ENCODE results near the gene SLC16A5.

Gene SLC16A5

GRCh38 chr17:75084039-75084660 is 3.6 kb upstream of the SLC16A5 start:
- DNase-seq = no peak
- ChIA-PET CTCF (interaction anchor here (1.0 to 2.3 kb wide), 7 partner anchors 8 to 122 kb away, joined by 3 to 10 read pairs (median 3); partner anchors contain the start of gene NT5C), POLR2A (no interaction called here)
- Histone ChIP-seq H3K9me3 (ENCODE audit: control extremely low read depth in 1 of 5, control insufficient read depth in 4 of 5, insufficient read depth in 2 of 5, low read depth in 1 of 5, low read length in 4 of 5) (no peaks in the 10 kb centered on the region), H3K27me3 (replicated peaks in 2 of 5; ENCODE audit: control insufficient read depth in 4 of 5, insufficient read depth in 5 of 5, low read length in 4 of 5) (no peaks in the 10 kb centered on the region), H3K36me3 (ENCODE audit: control insufficient read depth in 4 of 4, insufficient read depth in 4 of 4, low read length in 3 of 4) (no peaks in the 10 kb centered on the region), H3K4me3 (ENCODE audit: control insufficient read depth in 1 of 7, extremely low read depth in 1 of 7, insufficient read depth in 4 of 7, low read depth in 2 of 7, low read length in 6 of 7) (no peak overlapping the region), H3K4me1 (ENCODE audit: control extremely low read depth in 1 of 4, control insufficient read depth in 4 of 4, insufficient read depth in 4 of 4, low read length in 3 of 4) (peaks cover 0 to 27% (median 17%) of the 10 kb centered on the region in 4 experiments), H3K27ac (ENCODE audit: insufficient read depth in 1 of 2, low read depth in 1 of 2, low read length in 2 of 2, poor library complexity in 1 of 2, severe bottlenecking in 2 of 2) (no peak overlapping the region)
- 74% methylated on average over 10 of the region's 14 CpGs for WGBS (ENCODE audit: insufficient coverage)

- ChIA-PET POLR2A (interaction anchor here (2.4 kb wide), 1 partner anchor 9 kb away, joined by 7 read pairs; no protein-coding TSS in a partner anchor), CTCF (interaction anchor here (1.1 to 4.4 kb wide), 5 partner anchors 10 to 87 kb away, joined by 3 to 29 read pairs (median 5); no protein-coding TSS in a partner anchor)
- Histone ChIP-seq H3K4me3 (ENCODE audit: control insufficient read depth in 1 of 7, extremely low read depth in 1 of 7, insufficient read depth in 4 of 7, low read depth in 2 of 7, low read length in 6 of 7) (no peak overlapping the region), H3K4me1 (ENCODE audit: control extremely low read depth in 1 of 4, control insufficient read depth in 4 of 4, insufficient read depth in 4 of 4, low read length in 3 of 4) (peaks cover 0 to 45% (median 26%) of the 10 kb centered on the region in 4 experiments), H3K27ac (ENCODE audit: insufficient read depth in 1 of 2, low read depth in 1 of 2, low read length in 2 of 2, poor library complexity in 1 of 2, severe bottlenecking in 2 of 2) (no peak overlapping the region), H3K36me3 (ENCODE audit: control insufficient read depth in 4 of 4, insufficient read depth in 4 of 4, low read length in 3 of 4) (no peaks in the 10 kb centered on the region), H3K27me3 (replicated peaks in 2 of 5; ENCODE audit: control insufficient read depth in 4 of 5, insufficient read depth in 5 of 5, low read length in 4 of 5) (no peaks in the 10 kb centered on the region), H3K9me3 (ENCODE audit: control extremely low read depth in 1 of 5, control insufficient read depth in 4 of 5, insufficient read depth in 2 of 5, low read depth in 1 of 5, low read length in 4 of 5) (no peaks in the 10 kb centered on the region)
- DNase-seq = no peak
- 84% methylated on average over 11 of the region's 15 CpGs for WGBS (ENCODE audit: insufficient coverage)
Measured at GRCh38 chr17:75086496-75087181, 1.1 kb upstream of the SLC16A5 start.

DNA sequence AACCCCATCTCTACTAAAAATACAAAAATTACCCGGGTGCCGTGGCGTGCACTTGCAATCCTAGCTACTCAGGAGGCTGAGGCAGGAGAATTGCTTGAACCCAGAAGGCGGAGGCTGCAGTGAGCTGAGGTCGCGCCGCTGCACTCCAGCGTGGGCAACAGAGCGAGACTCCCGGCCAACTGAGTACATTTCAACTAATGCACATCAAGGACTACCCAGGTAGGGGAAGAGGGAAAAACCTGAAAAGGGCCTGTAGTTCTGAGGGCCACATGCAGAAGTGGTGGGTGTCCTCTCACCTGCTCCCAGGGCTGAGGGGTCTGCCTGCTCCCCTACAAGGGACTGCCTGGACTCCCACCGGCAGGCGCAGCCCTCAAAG is 584 bp upstream of the SLC16A5 start:
- H3K36me3 ChIP-seq (ENCODE audit: control insufficient read depth in 4 of 4, insufficient read depth in 4 of 4, low read length in 3 of 4) = no peaks in the 10 kb centered on the region
- H3K4me3 ChIP-seq (ENCODE audit: control insufficient read depth in 1 of 7, extremely low read depth in 1 of 7, insufficient read depth in 4 of 7, low read depth in 2 of 7, low read length in 6 of 7) = peak overlapping the region; percentile 7 to 87 (median 75)
- H3K9me3 ChIP-seq (ENCODE audit: control extremely low read depth in 1 of 5, control insufficient read depth in 4 of 5, insufficient read depth in 2 of 5, low read depth in 1 of 5, low read length in 4 of 5) = no peaks in the 10 kb centered on the region
- H3K27ac ChIP-seq (ENCODE audit: insufficient read depth in 1 of 2, low read depth in 1 of 2, low read length in 2 of 2, poor library complexity in 1 of 2, severe bottlenecking in 2 of 2) = peak overlapping the region in 1 of 2 experiments; percentile 67
- POLR2A ChIA-PET = interaction anchor here (0.5 to 2.4 kb wide), 5 partner anchors 9 to 1608 kb away, joined by 3 to 7 read pairs (median 4); partner anchors contain the start of gene ARMC7
- H3K4me1 ChIP-seq (ENCODE audit: control extremely low read depth in 1 of 4, control insufficient read depth in 4 of 4, insufficient read depth in 4 of 4, low read length in 3 of 4) = peaks cover 0 to 49% (median 29%) of the 10 kb centered on the region in 4 experiments
- no peaks in the 10 kb centered on the region for H3K27me3 ChIP-seq (replicated peaks in 2 of 5; ENCODE audit: control insufficient read depth in 4 of 5, insufficient read depth in 5 of 5, low read length in 4 of 5)
- 80% methylated on average over 12 of the region's 12 CpGs for whole genome bisulfite sequencing (ENCODE audit: insufficient coverage)
- no peak for DNase-seq
- CTCF ChIA-PET = interaction anchor here (1.1 to 4.4 kb wide), 6 partner anchors 10 to 86 kb away, joined by 3 to 29 read pairs (median 9); no protein-coding TSS in a partner anchor

GRCh38 chr17:75088465-75089417 is 987 bp downstream of the SLC16A5 start:
- Histone ChIP-seq H3K27me3 (replicated peaks in 2 of 5; ENCODE audit: control insufficient read depth in 4 of 5, insufficient read depth in 5 of 5, low read length in 4 of 5) (no peaks in the 10 kb centered on the region), H3K9me3 (ENCODE audit: control extremely low read depth in 1 of 5, control insufficient read depth in 4 of 5, insufficient read depth in 2 of 5, low read depth in 1 of 5, low read length in 4 of 5) (no peaks in the 10 kb centered on the region), H3K4me1 (ENCODE audit: control extremely low read depth in 1 of 4, control insufficient read depth in 4 of 4, insufficient read depth in 4 of 4, low read length in 3 of 4) (peaks cover 0 to 59% (median 29%) of the 10 kb centered on the region in 4 experiments), H3K27ac (ENCODE audit: insufficient read depth in 1 of 2, low read depth in 1 of 2, low read length in 2 of 2, poor library complexity in 1 of 2, severe bottlenecking in 2 of 2) (peak overlapping the region in 1 of 2 experiments; percentile 67), H3K36me3 (ENCODE audit: control insufficient read depth in 4 of 4, insufficient read depth in 4 of 4, low read length in 3 of 4) (peaks cover 0 to 4% (median 0%) of the 10 kb centered on the region in 4 experiments), H3K4me3 (ENCODE audit: control insufficient read depth in 1 of 7, extremely low read depth in 1 of 7, insufficient read depth in 4 of 7, low read depth in 2 of 7, low read length in 6 of 7) (peak overlapping the region; percentile 7 to 87 (median 75))
- POLR2A ChIA-PET = interaction anchor here (0.9 to 2.4 kb wide), 4 partner anchors 7 to 35 kb away, joined by 3 to 7 read pairs (median 4); partner anchors contain the start of gene ARMC7
- DNase-seq = no peak
- CTCF ChIA-PET = interaction anchor here (0.6 to 4.4 kb wide), 17 partner anchors 8 to 215 kb away, joined by 3 to 29 read pairs (median 4); partner anchors contain the start of genes MIF4GD and NT5C
- 88% methylated on average over 10 of the region's 11 CpGs for WGBS (ENCODE audit: insufficient coverage)

DNA sequence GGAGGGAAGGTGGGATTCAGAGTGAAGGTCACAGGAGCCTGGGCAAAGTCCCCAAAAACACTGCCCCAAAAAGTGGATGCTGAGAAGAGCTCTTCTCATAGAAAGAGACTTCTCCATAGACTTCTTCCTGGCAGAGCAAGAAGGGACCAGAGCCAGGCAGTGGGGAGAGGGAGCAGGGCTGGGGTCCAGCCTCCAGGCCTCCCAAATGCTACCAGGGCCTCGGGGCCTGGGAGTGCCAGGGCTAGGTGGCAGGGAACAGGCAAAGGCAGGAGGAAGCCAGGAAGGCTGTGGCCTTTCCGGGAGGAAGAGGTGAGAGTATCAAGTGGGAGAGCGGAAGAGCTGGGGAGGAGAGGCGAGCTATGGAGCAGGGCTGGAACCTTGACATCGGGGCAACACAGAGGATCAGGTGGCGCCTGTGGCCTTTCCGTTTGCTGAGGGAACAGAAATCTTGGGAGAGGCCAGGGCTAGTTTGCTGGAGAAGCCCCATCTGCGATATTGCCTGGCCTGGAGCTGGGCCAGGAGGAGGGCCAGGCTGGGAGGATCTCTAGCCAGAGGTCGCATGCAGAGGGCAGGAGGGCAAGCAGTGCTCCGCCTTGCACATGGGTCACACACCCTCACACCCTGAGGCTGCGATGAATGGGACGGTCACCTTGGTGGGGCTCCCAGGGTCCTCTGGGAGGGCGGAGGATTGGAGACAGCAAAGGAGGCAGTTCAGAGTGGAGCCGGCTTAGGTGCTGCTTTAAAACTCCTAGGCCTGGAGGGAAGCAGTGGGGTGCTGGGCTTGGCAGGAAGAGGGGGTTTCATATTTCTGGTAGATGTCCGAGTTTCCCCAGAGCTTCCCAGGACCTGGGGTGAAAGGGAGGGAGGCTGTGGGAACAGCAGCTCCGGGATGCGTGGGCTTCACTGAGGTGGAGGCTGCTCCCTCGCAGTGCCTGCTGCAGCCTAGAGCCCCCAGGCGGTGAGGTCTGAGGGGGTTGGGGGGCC is 3.4 kb downstream of the SLC16A5 start:
- no peak for DNase-seq
- 95% methylated on average over 17 of the region's 19 CpGs for WGBS (ENCODE audit: insufficient coverage)
- Histone ChIP-seq H3K36me3 (ENCODE audit: control insufficient read depth in 4 of 4, insufficient read depth in 4 of 4, low read length in 3 of 4) (peaks cover 0 to 11% (median 2%) of the 10 kb centered on the region in 4 experiments), H3K9me3 (ENCODE audit: control extremely low read depth in 1 of 5, control insufficient read depth in 4 of 5, insufficient read depth in 2 of 5, low read depth in 1 of 5, low read length in 4 of 5) (no peaks in the 10 kb centered on the region), H3K4me3 (ENCODE audit: control insufficient read depth in 1 of 7, extremely low read depth in 1 of 7, insufficient read depth in 4 of 7, low read depth in 2 of 7, low read length in 6 of 7) (no peak overlapping the region), H3K4me1 (ENCODE audit: control extremely low read depth in 1 of 4, control insufficient read depth in 4 of 4, insufficient read depth in 4 of 4, low read length in 3 of 4) (peaks cover 0 to 65% (median 33%) of the 10 kb centered on the region in 4 experiments), H3K27ac (ENCODE audit: insufficient read depth in 1 of 2, low read depth in 1 of 2, low read length in 2 of 2, poor library complexity in 1 of 2, severe bottlenecking in 2 of 2) (no peak overlapping the region), H3K27me3 (replicated peaks in 2 of 5; ENCODE audit: control insufficient read depth in 4 of 5, insufficient read depth in 5 of 5, low read length in 4 of 5) (no peaks in the 10 kb centered on the region)
- POLR2A ChIA-PET = interaction anchor here (0.9 kb wide), 1 partner anchor 30 kb away, joined by 4 read pairs; no protein-coding TSS in a partner anchor
- CTCF ChIA-PET = interaction anchor here (0.7 to 1.7 kb wide), 7 partner anchors 12 to 380 kb away, joined by 3 to 9 read pairs (median 3); no protein-coding TSS in a partner anchor
